Keratinocyte (primary cell): ENCODE data around the gene HTR2C. TPM values are rescaled to one million over a fixed set of nuclear protein-coding genes. Genes with fewer than 3 reads are reported as not detected.

Experiments used
- DNase-seq: peaks from one replicate; pipeline ENCODE4 v3.0.0-alpha.2; 2011; ENCODE audit warnings: low read depth, missing footprints, low spot score
- FAIRE-seq: peaks from 2 replicates; lab custom pipeline; 2011; peaks lifted over from hg19 to GRCh38; lab: Jason Lieb, UNC
- H2AFZ ChIP-seq: 2 replicates; pipeline ENCODE4 v1.6.0; 2012; ENCODE audit warnings: low read length, control low read depth, inconsistent platforms; ENCODE audit not compliant: control insufficient read depth
- H3K27ac ChIP-seq: 2 replicates; pipeline ENCODE4 v1.5.1; 2011; ENCODE audit warnings: low read length; ENCODE audit not compliant: control insufficient read depth, insufficient read depth
- H3K27me3 ChIP-seq: 3 replicates; pipeline ENCODE4 v1.6.0; 2011; ENCODE audit warnings: low read length; ENCODE audit not compliant: control insufficient read depth, insufficient read depth; ENCODE audit errors: extremely low read depth
- H3K36me3 ChIP-seq, 2 experiments: 2 replicates in 1 of 2; 3 replicates in 1 of 2; pipeline ENCODE4 v1.5.1; 2011; ENCODE audit warnings: low read length in 2 of 2, mild to moderate bottlenecking in 1 of 2; ENCODE audit not compliant: control insufficient read depth in 2 of 2, insufficient read depth in 2 of 2; ENCODE audit errors: extremely low read depth in 1 of 2
- H3K4me1 ChIP-seq: 3 replicates; pipeline ENCODE4 v1.5.1; 2011; ENCODE audit warnings: low read length; ENCODE audit not compliant: control insufficient read depth, insufficient read depth; ENCODE audit errors: extremely low read depth
- H3K4me2 ChIP-seq: 3 replicates; pipeline ENCODE4 v1.6.0; 2011; ENCODE audit warnings: low read depth, low read length; ENCODE audit not compliant: control insufficient read depth, insufficient read depth; ENCODE audit errors: extremely low read depth
- H3K4me3 ChIP-seq, 3 experiments: fragments of 200-600 bp in 1 of 3; sonication (generic) in 1 of 3; 2 replicates in 2 of 3; 3 replicates in 1 of 3; pipeline ENCODE4 v1.5.1; 2011 to 2016; ENCODE audit warnings: low read length in 3 of 3, mild to moderate bottlenecking in 3 of 3, control low read depth in 2 of 3, inconsistent platforms in 1 of 3, low read depth in 1 of 3, mixed read lengths in 1 of 3, mixed run types in 1 of 3, moderate library complexity in 1 of 3; ENCODE audit not compliant: control insufficient read depth in 2 of 3, insufficient read depth in 2 of 3; ENCODE audit errors: extremely low read depth in 1 of 3
- H3K79me2 ChIP-seq: 2 replicates; pipeline ENCODE4 v1.6.0; 2012; ENCODE audit warnings: low read length; ENCODE audit not compliant: control insufficient read depth, insufficient read depth
- H3K9ac ChIP-seq: 3 replicates; pipeline ENCODE4 v1.6.0; 2011; ENCODE audit warnings: low read length; ENCODE audit not compliant: control insufficient read depth, insufficient read depth; ENCODE audit errors: extremely low read depth
- H3K9me1 ChIP-seq: 3 replicates; pipeline ENCODE4 v1.6.0; 2011; ENCODE audit warnings: low read length; ENCODE audit not compliant: control insufficient read depth, insufficient read depth; ENCODE audit errors: extremely low read depth
- H3K9me3 ChIP-seq: 2 replicates; pipeline ENCODE4 v1.5.1; 2012; ENCODE audit warnings: low read depth, low read length; ENCODE audit not compliant: control insufficient read depth
- H4K20me1 ChIP-seq: 3 replicates; pipeline ENCODE4 v1.6.0; 2011; ENCODE audit warnings: low read length; ENCODE audit not compliant: control insufficient read depth, insufficient read depth; ENCODE audit errors: extremely low read depth
- EZH2 ChIP-seq: IDR thresholded peaks from one replicate; pipeline ENCODE4 v1.6.1; 2012; ENCODE audit warnings: inconsistent platforms, mild to moderate bottlenecking, low read length, moderate library complexity
- dilution Hi-C: fragments of 300-500 bp; cut with MboI; formaldehyde crosslinking; loops from one replicate; pipeline ENCODE4 v1.7.0; 2020; ENCODE audit warnings: low sequenced_read_pairs; ENCODE audit not compliant: extremely low pct_ligation_motif_present
- polyA plus RNA-seq, 5 experiments: library from polyadenylated mRNA; depleted of rRNA in 3 of 5; stranded (reverse) in 3 of 5; stranded (forward) in 1 of 5; unstranded in 1 of 5; fragments of >200 nt; gene quantifications; 1 replicate in 1 of 5; 2 replicates in 3 of 5; 3 replicates in 1 of 5; pipeline versions ENCODE4 v1.2.1 to v1.2.3, GENCODE V29; 2011 to 2012; ENCODE audit warnings: missing spikeins in 2 of 5, low read depth in 1 of 5, low replicate concordance in 1 of 5
- TF ChIP-seq, protein P1 (sequence below), 3 experiments: IDR thresholded peaks in 1 of 3; conservative IDR thresholded peaks in 1 of 3; optimal IDR thresholded peaks in 1 of 3; 2 replicates in 2 of 3; 3 replicates in 1 of 3; pipeline versions ENCODE3 to v1.5.1; 2011; ENCODE audit warnings: low read length in 3 of 3, mild to moderate bottlenecking in 3 of 3, moderate library complexity in 2 of 3, control low read depth in 1 of 3, inconsistent platforms in 1 of 3; ENCODE audit not compliant: insufficient read depth in 2 of 3; ENCODE audit errors: extremely low read depth in 1 of 3

Gene HTR2C
- polyA plus RNA-seq, 1 donor (not counting 4 experiments of a cell fraction or from before 2014, with no cell fraction given) = not detected

DNA sequence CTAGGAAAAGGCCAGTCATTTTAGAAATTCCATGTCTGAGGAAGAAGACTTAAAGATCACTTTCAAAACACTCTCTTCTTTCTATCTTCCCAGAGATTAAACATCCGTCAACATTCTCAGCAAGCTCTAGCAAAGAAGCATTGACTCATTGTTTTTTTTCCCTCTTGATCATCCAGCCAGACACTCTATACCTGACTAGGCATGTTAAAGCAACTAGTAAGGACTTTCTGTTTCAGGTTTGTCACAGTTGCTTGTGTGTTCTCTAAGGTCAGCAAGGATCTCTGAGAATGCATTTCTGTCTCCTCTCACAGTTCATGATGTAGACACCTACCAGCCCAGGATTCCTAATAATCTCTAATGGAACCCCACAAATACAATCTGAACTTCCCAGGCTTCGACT, 321.4 kb downstream of the HTR2C start:
- peak; percentile 82 for FAIRE-seq
- peak; percentile 9 for DNase-seq

DNA sequence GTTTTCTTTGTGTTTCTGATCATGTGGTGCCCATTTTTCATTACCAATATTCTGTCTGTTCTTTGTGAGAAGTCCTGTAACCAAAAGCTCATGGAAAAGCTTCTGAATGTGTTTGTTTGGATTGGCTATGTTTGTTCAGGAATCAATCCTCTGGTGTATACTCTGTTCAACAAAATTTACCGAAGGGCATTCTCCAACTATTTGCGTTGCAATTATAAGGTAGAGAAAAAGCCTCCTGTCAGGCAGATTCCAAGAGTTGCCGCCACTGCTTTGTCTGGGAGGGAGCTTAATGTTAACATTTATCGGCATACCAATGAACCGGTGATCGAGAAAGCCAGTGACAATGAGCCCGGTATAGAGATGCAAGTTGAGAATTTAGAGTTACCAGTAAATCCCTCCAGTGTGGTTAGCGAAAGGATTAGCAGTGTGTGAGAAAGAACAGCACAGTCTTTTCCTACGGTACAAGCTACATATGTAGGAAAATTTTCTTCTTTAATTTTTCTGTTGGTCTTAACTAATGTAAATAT, 323.2 kb downstream of the HTR2C start:
- no peaks in the 10 kb centered on the region for H3K9me1 ChIP-seq
- H3K9me3 ChIP-seq = no peaks in the 10 kb centered on the region
- no peak overlapping the region for H3K27ac ChIP-seq
- H2AFZ ChIP-seq = no peak overlapping the region
- no peak for FAIRE-seq
- H3K36me3 ChIP-seq = no peaks in the 10 kb centered on the region
- no peak overlapping the region for H3K4me3 ChIP-seq
- no peak overlapping the region for H3K4me2 ChIP-seq
- peaks cover 13% of the 10 kb centered on the region for H3K4me1 ChIP-seq
- no peak for DNase-seq
- H3K27me3 ChIP-seq = no peaks in the 10 kb centered on the region
- dilution Hi-C loops = no loop called here
- no peak overlapping the region for H3K9ac ChIP-seq
- H3K79me2 ChIP-seq = no peaks in the 10 kb centered on the region
- TF ChIP-seq, protein P1, sequence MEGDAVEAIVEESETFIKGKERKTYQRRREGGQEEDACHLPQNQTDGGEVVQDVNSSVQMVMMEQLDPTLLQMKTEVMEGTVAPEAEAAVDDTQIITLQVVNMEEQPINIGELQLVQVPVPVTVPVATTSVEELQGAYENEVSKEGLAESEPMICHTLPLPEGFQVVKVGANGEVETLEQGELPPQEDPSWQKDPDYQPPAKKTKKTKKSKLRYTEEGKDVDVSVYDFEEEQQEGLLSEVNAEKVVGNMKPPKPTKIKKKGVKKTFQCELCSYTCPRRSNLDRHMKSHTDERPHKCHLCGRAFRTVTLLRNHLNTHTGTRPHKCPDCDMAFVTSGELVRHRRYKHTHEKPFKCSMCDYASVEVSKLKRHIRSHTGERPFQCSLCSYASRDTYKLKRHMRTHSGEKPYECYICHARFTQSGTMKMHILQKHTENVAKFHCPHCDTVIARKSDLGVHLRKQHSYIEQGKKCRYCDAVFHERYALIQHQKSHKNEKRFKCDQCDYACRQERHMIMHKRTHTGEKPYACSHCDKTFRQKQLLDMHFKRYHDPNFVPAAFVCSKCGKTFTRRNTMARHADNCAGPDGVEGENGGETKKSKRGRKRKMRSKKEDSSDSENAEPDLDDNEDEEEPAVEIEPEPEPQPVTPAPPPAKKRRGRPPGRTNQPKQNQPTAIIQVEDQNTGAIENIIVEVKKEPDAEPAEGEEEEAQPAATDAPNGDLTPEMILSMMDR (optimal IDR thresholded peaks at IDR 0.05 in 1 of 3, IDR thresholded peaks at IDR 0.05 in 1 of 3, conservative IDR thresholded peaks at IDR 0.05 in 1 of 3; ENCODE audit: extremely low read depth in 1 of 3, insufficient read depth in 2 of 3, low read length in 3 of 3) = no peak
- TF ChIP-seq EZH2 = no peak
- H4K20me1 ChIP-seq = no peaks in the 10 kb centered on the region

More for the DNA sequence above, 321.4 kb downstream of the HTR2C start:
- peak overlapping the region; percentile 32 for H2AFZ ChIP-seq
- H3K9ac ChIP-seq = no peak overlapping the region
- no peaks in the 10 kb centered on the region for H3K79me2 ChIP-seq
- dilution Hi-C loops = no loop called here
- no peak overlapping the region for H3K4me3 ChIP-seq
- no peak for TF ChIP-seq EZH2
- H3K36me3 ChIP-seq = no peaks in the 10 kb centered on the region
- H3K4me1 ChIP-seq = peaks cover 13% of the 10 kb centered on the region
- peak overlapping the region; percentile 65 for H3K4me2 ChIP-seq
- H3K9me3 ChIP-seq = no peaks in the 10 kb centered on the region
- H3K27me3 ChIP-seq = no peaks in the 10 kb centered on the region
- no peaks in the 10 kb centered on the region for H3K9me1 ChIP-seq
- H3K27ac ChIP-seq = peak overlapping the region; percentile 25
- no peaks in the 10 kb centered on the region for H4K20me1 ChIP-seq

DNA sequence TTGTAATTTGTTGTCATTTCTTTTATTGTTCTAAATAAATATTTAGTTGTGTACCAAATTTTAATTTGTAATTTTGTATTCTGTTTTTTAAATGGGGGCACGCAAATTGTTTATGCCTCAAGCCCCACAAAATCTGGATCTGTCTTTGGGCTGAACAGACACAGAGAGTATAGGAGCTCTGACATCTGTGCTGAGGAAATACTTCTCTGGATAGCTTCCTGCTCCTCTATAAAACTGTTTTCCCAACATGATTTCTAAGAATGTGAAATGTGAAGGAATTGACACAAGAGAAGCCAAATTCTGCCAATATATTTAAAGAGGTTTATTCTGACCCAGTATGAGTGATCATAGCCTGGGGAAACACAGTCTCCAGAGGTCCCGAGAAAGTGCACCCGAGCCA, 340.5 kb downstream of the HTR2C start:
- dilution Hi-C loops = no loop called here
- no peaks in the 10 kb centered on the region for H3K79me2 ChIP-seq
- no peaks in the 10 kb centered on the region for H3K9me1 ChIP-seq
- H3K4me2 ChIP-seq = no peak overlapping the region
- no peaks in the 10 kb centered on the region for H3K4me1 ChIP-seq
- H3K27me3 ChIP-seq = no peaks in the 10 kb centered on the region
- H3K9me3 ChIP-seq = no peaks in the 10 kb centered on the region
- H3K36me3 ChIP-seq = no peaks in the 10 kb centered on the region
- no peak for FAIRE-seq
- no peak overlapping the region for H3K27ac ChIP-seq
- no peak overlapping the region for H3K4me3 ChIP-seq
- no peak overlapping the region for H3K9ac ChIP-seq
- no peaks in the 10 kb centered on the region for H4K20me1 ChIP-seq
- DNase-seq = no peak
- no peak for TF ChIP-seq EZH2
- TF ChIP-seq, protein P1 (optimal IDR thresholded peaks at IDR 0.05 in 1 of 3, IDR thresholded peaks at IDR 0.05 in 1 of 3, conservative IDR thresholded peaks at IDR 0.05 in 1 of 3; ENCODE audit: extremely low read depth in 1 of 3, insufficient read depth in 2 of 3, low read length in 3 of 3) = no peak
- no peak overlapping the region for H2AFZ ChIP-seq
